HG02852 (cell line): ENCODE data around the gene SAMD3.
"Not testable (repeated sequence)": the region's sequence is repeated elsewhere in the genome, so short reads cannot be mapped to it uniquely, and the experiment has no call there.

Experiments used
- ATAC-seq: cut with Tn5 transposase; IDR thresholded peaks from one replicate; pipeline ENCODE4 v1.9.1; 2021; ENCODE audit warnings: mild to moderate bottlenecking, moderate library complexity; ENCODE audit not compliant: unreplicated experiment

Gene SAMD3, protein sequence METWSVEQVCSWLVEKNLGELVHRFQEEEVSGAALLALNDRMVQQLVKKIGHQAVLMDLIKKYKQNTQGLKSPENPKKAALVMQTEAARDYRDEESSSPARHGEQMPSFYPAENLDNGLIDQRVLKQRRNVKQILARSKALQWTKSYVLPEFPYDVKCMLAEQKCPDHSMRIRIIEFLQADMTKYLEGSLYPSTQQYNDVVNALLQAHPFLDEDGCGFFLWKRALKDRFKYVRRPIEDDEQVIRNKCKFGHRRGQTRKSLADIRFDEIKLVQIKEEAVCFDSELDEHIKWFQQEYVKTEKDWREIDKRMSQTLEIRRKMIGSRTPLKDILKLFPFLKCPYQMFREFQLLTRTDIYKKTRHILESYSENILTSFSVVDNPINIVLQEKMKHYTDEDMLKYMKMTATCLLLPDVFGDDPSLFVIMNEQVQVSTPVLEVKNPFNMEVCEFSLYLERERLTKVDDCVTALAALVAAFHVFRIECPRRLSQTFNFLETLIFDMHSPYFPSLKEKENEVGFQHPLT

GRCh38 chr6:130222775-130223174 lies at the start of gene SAMD3:
Gene SAMD3, minus strand, starts transcription at chr6:130222951. Its CDS starts 7,678 bp downstream, at chr6:130215273.
- ATAC-seq, result no peak

GRCh38 chr6:130269969-130270635 lies 47.4 kb upstream of the SAMD3 start:
- ATAC-seq, result peak; percentile 87

GRCh38 chr6:130265553-130265952 lies 42.8 kb upstream of the SAMD3 start:
- not testable (repeated sequence) for ATAC-seq

GRCh38 chr6:130262008-130262407 lies 39.3 kb upstream of the SAMD3 start:
- no peak for ATAC-seq

DNA sequence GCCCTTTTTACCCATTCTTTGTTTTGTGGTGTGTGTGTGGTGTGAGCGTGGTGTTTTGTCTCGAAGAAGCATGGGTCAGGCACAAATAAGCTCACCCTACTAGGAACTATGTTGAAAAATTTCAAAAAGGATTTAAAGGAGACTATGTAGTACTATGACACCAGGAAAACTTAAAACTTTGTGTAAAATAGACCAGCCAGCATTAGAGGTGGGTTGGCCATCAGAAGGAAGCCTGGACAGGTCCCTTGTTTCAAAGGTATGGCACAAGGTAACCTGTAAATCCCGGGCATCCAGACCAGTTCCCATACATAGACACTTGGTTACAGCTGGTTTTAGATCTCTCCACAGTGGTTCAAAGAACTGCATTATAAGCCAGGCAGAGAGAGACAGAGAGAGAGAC lies 38.8 kb upstream of the SAMD3 start:
- not testable (repeated sequence) for ATAC-seq

DNA sequence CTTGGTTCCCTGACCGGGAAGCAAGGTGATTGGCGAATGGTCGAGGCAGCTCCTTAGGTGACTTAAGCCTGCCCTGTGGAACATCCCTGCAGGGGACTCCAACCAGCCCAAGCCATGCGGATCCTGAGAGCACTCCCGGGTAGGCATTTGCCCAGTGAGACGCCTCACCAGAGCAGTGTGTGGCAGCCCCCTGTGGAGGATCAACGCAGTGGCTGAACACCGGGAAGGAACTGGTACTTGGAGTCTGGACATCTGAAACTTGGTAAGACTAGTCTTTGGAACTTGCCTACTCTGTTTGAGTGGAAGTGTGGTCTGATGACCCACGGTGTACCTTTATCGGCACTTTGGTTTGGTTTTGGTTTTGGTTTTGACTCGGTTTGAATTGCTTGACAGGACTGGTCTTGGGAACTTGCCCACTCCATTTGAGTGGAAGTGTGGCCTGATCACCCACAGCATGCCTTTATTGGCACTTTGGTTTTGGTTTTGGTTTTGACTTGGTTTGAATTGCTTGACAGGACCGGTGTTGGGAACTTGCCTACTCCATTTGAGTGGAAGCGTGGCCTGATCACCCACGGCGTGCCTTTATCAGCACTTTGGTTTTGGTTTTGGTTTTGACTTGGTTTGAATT lies 38.0 kb upstream of the SAMD3 start:
- peak; percentile 41 for ATAC-seq

- ATAC-seq, result peak; percentile 59
Observed at GRCh38 chr6:130260050-130260462, 37.3 kb upstream of the SAMD3 start.

DNA sequence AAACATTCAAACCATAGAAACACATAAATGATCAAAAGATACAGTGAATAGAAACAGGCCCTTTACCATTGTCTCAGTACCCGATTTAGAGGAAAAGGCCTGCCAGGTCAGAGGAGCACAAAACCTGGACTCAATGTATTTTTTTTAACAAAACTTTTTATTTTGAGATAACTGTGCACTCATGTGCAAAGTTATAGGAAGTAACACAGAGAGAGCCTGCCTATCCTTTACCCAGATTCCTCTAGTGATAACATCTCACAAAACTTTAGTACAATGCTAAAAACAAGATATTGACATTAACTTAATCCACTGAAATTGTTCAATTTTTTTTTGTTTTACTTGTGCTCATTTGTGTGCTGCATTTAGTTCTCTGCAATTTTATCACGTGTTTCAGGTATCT lies 36.8 kb upstream of the SAMD3 start:
- peak; percentile 21 for ATAC-seq

GRCh38 chr6:130259140-130259539 lies 36.4 kb upstream of the SAMD3 start:
- no peak for ATAC-seq

DNA sequence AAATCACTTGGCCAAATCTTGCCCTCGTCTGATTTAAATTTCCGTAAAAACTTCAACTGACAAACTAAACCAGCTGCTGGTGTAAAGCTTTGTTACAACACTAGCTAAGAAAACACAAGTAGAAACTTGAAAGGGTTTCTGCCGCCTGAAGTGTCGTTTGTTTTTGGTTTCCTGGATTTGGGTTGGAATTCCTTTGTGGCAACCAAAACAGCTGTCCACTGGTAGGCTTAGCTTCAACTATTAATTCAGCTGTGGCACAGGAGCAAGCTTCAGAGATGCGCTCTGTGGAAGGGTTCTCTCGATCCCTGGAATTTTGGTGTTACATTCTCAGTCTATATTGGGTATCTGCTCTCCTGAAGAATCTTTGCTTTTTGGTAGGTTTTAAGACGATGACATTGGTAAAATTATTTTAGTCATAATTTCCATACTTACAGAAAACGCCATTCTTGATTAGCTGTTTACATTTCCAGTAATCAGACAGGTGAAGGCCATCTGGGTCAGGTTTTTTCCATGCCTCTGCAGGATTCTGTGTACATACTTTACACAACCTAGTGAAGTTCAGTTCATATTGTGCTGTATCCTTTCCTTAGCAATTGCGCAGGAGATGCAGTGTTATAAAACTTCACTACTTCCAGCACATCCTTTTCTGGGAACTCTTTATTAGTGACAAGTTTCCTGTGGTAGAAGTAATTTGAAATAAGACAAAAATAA lies 29.9 kb upstream of the SAMD3 start:
- ATAC-seq, result no peak

- no peak for ATAC-seq
Observed at GRCh38 chr6:130245267-130245666, 22.5 kb upstream of the SAMD3 start.

DNA sequence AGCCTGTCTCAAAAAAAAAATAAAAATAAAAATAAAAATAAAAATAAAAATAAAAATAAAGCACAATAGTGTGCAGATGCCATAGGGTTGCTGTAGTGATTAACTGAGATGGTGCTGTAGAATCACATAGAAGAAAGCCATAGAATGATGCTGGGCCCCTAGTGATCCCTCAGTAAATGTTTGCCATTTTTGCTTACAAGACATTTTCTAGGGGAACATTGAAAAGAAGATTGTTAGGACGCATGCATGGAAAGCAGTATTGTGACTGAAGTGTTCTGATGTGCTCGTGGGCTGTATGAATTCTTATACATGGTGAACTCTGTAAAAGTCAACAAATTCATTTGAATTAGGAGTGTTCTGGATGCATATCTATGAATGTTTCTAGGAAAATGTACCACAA lies 22.0 kb upstream of the SAMD3 start:
- no peak for ATAC-seq

DNA sequence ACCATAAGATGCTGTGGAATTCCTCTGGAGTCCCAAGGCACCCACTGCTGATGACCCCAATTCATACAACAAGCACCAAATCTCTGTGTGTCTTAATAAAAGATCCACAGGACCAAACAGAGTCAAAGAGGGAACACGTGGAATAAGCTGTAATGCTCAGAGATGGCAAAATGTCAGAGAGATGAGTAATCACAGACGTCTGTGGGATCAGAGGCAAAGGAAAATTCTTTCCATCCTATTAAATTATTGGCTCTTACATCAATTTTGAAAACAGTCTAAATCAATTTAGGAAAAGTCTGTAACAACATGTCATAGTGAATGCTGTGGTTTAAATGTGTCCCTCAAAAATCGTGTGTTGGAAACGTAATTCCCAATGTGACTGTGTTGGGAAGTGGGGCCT lies 17.5 kb upstream of the SAMD3 start:
- ATAC-seq, result no peak

- ATAC-seq, result no peak
Observed at GRCh38 chr6:130239755-130240154, 17.0 kb upstream of the SAMD3 start.

GRCh38 chr6:130233330-130233729 lies 10.6 kb upstream of the SAMD3 start:
- no peak for ATAC-seq

DNA sequence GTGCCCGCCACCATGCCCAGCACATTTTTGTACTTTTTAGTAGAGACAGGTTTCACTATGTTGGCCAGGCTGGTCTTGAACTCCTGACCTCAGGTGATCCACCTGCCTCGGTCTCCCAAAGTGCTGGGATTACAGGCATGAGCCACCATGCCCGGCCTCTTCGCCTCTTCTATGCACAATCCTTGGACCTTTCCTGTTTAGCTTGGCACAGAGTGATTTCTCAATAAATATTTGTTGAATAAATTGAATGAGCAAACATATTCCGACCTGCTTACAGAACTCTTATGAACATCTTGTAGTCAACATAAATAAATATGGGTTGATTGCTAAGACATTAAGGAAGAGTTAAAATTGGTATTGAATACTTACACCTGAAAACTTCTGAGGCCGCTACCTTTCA lies 7.8 kb upstream of the SAMD3 start:
- not testable (repeated sequence) for ATAC-seq

- ATAC-seq, result no peak
Observed at GRCh38 chr6:130229645-130230044, 6.9 kb upstream of the SAMD3 start.

- ATAC-seq, result peak; percentile 99
Observed at GRCh38 chr6:130223508-130223907, 757 bp upstream of the SAMD3 start.

GRCh38 chr6:130218134-130218533 lies 4.6 kb downstream of the SAMD3 start:
- ATAC-seq, result no peak

DNA sequence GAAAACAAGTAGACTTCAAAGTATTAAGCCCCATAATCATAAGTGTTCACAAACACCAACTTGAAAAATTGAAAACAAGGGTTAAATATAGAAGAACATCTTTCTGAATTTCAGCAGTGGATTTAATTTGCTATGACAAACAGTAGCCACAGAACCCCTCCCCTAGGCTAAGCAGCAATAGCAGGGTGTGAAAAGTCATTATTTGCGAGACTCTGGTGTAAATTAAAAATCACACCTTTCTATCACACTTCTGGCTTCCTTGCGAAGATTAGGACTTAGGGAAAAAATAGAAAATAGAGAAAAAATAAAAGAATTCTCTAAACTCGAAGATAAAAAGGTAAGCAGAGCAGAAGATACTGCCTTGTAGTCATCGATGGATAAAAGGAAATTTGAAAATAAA lies 6.1 kb downstream of the SAMD3 start:
- ATAC-seq, result no peak

DNA sequence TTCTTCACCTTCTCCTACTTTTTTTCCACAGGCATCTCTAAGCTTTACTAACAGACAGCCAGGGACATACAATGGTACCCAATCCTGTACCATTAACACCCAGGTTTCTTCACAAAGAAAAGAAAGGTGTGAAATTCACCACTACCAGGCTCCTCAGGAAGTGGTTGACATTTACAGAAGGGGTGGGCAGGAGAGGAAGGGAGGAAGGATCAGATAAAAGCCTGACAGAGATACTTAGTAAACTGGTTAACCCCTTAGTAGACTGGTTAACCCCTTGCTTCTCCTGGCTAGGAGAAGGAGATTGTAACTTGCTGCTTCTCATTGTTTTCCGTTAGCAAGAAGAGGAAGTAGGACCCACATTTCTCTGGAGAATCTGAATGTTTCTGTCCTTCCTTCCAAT lies 7.2 kb downstream of the SAMD3 start:
- ATAC-seq, result no peak
